ENCODE measurements around the gene ESPL1. TPM values are rescaled to one million over a fixed set of nuclear protein-coding genes. Genes with fewer than 3 reads are reported as not detected.

The ESPL1 gene
- total and polyA plus RNA-seq, 2 of the 13 experiments (the other 11 are each of a cell fraction or from before 2014, with no cell fraction given), result 5.8 to 11.5 TPM

- TF ChIP-seq MYC (CRISPR knock-in tag; IDR thresholded peaks at IDR 0.05; ENCODE audit: borderline replicate concordance) (peak; percentile 97), BORCS8-MEF2B (CRISPR knock-in tag; IDR thresholded peaks at IDR 0.05) (peak; percentile 95), IRF2 (CRISPR knock-in tag; IDR thresholded peaks at IDR 0.05) (peak; percentile 70), JARID2 (CRISPR knock-in tag; IDR thresholded peaks at IDR 0.05; ENCODE audit: insufficient replicate concordance) (no peak), ZNF614 (CRISPR knock-in tag; IDR thresholded peaks at IDR 0.05; ENCODE audit: borderline replicate concordance) (0 out of 2 replicates have a peak, but pooled peaks have one; percentile 38), ATRX (CRISPR knock-in tag; IDR thresholded peaks at IDR 0.05; ENCODE audit: borderline replicate concordance) (no peak), CSRNP2 (CRISPR knock-in tag; conservative IDR thresholded peaks at IDR 0.05; ENCODE audit: low read depth) (no peak), PATZ1 (CRISPR knock-in tag; IDR thresholded peaks at IDR 0.05) (peak; percentile 76), ZNF720 (CRISPR knock-in tag; IDR thresholded peaks at IDR 0.05) (no peak), ZNF205 (CRISPR knock-in tag; IDR thresholded peaks at IDR 0.05) (0 out of 2 replicates have a peak, but pooled peaks have one; percentile 50), PLSCR1 (CRISPR knock-in tag; IDR thresholded peaks at IDR 0.05; ENCODE audit: borderline replicate concordance) (no peak), HBP1 (CRISPR knock-in tag; IDR thresholded peaks at IDR 0.05; ENCODE audit: low read depth) (peak; percentile 59; the same call in 1 of the 2 replicates), MAFK (conservative IDR thresholded peaks at IDR 0.05 in 1 of 2, IDR thresholded peaks at IDR 0.05 in 1 of 2; ENCODE audit: low read length in 2 of 2) (no peak), ZMAT3 (CRISPR knock-in tag; conservative IDR thresholded peaks at IDR 0.05) (peak; percentile 93; the same call in 1 of the 2 replicates), ZKSCAN1 (IDR thresholded peaks at IDR 0.05; ENCODE audit: low read length) (no peak), RFX5 (IDR thresholded peaks at IDR 0.05; ENCODE audit: low read depth, low read length) (peak; percentile 65), ZNF484 (CRISPR knock-in tag; IDR thresholded peaks at IDR 0.05; ENCODE audit: borderline replicate concordance, low read depth) (no peak), SMAD9 (CRISPR knock-in tag; IDR thresholded peaks at IDR 0.05) (0 out of 2 replicates have a peak, but pooled peaks have one; percentile 57), ZFP36 (IDR thresholded peaks at IDR 0.05; ENCODE audit: borderline replicate concordance, low read depth, low read length, partially characterized antibody) (no peak), YEATS4 (CRISPR knock-in tag; IDR thresholded peaks at IDR 0.05; ENCODE audit: borderline replicate concordance) (peak; percentile 93), ZBTB25 (CRISPR knock-in tag; IDR thresholded peaks at IDR 0.05) (peak; percentile 98)
Measured at GRCh38 chr12:53299454-53300180, 31.5 kb downstream of the ESPL1 start, which contains the start of gene MYG1 (continued).

Data from HepG2 (cell line).